ENCODE results near the gene THSD4. TPM values are rescaled to one million over a fixed set of nuclear protein-coding genes. Genes with fewer than 3 reads are reported as not detected.

THSD4 gene
- total and polyA plus RNA-seq, 9 of the 15 experiments (the other 6 are each of a cell fraction or from before 2014, with no cell fraction given), result 0.04 TPM; not detected in 5

GRCh38 chr15:71598741-71599140, 483.5 kb downstream of the THSD4 start:
- H2AFZ ChIP-seq (ENCODE audit: low read depth, low read length), result no peak overlapping the region
- H3K36me3 ChIP-seq (ENCODE audit: control insufficient read depth, insufficient read depth, low read length), result no peaks in the 10 kb centered on the region
- H3K27ac ChIP-seq (ENCODE audit: extremely low read depth, low read depth, low read length), result no peak overlapping the region
- no peaks in the 10 kb centered on the region for H3K9me1 ChIP-seq (ENCODE audit: control insufficient read depth, insufficient read depth, low read length)
- BruUV-seq (replicated peaks), result no TSS peak
- H3K4me1 ChIP-seq (replicated peaks in 1 of 2; ENCODE audit: control insufficient read depth in 2 of 2, insufficient read depth in 2 of 2, low read length in 2 of 2), result no peaks in the 10 kb centered on the region
- H4K20me1 ChIP-seq (replicated peaks; ENCODE audit: control insufficient read depth, insufficient read depth, low read length), result no peaks in the 10 kb centered on the region
- CTCF ChIA-PET (ENCODE audit: low intra/inter-chr PET ratio), result no interaction called here
- ATAC-seq, result no peak
- no peaks in the 10 kb centered on the region for H3K9me3 ChIP-seq (replicated peaks; ENCODE audit: control insufficient read depth, insufficient read depth, low read depth, low read length)
- WGBS (ENCODE audit: insufficient coverage, low coverage, missing lambda C conversion rate), result 1% methylated on average over 6 of the region's 6 CpGs
- no peak overlapping the region for H3K4me3 ChIP-seq
- no peak overlapping the region for H3K9ac ChIP-seq (ENCODE audit: insufficient read depth in 1 of 2, low read depth in 2 of 2, low read length in 2 of 2)
- no peak for FAIRE-seq
- no peak for DNase-seq (ENCODE audit: extremely low read depth in 1 of 4, low spot score in 3 of 4)
- in situ Hi-C loops (cut with MboI), result no loop called here
- intact Hi-C loops (cut with micrococcal nuclease), result no loop called here
- POLR2A ChIA-PET, result no interaction called here
- no peak overlapping the region for H3K4me2 ChIP-seq (ENCODE audit: insufficient read depth, low read length)
- H3K79me2 ChIP-seq (ENCODE audit: control insufficient read depth, insufficient read depth, low read length), result no peaks in the 10 kb centered on the region
- TF ChIP-seq SMARCA4 (IDR thresholded peaks at IDR 0.05) (no peak), TARDBP (IDR thresholded peaks at IDR 0.05) (no peak), CAMTA2 (CRISPR knock-in tag; conservative IDR thresholded peaks at IDR 0.05) (no peak), HNRNPL (IDR thresholded peaks at IDR 0.05; ENCODE audit: low read depth, low read length) (no peak), SMAD1 (IDR thresholded peaks at IDR 0.05; ENCODE audit: low read depth, low read length, partially characterized antibody) (no peak), FOXK2 (conservative IDR thresholded peaks at IDR 0.05 in 1 of 2, IDR thresholded peaks at IDR 0.05 in 1 of 2; ENCODE audit: low read depth in 2 of 2) (no peak), SOX6 (IDR thresholded peaks at IDR 0.05) (no peak), MECOM (CRISPR knock-in tag; IDR thresholded peaks at IDR 0.05) (no peak)
- H3K27me3 ChIP-seq (ENCODE audit: control insufficient read depth in 2 of 2, insufficient read depth in 2 of 2, low read length in 2 of 2), result peaks cover 0 to 11% of the 10 kb centered on the region in 2 experiments; a peak in 3 of 5 replicates
